SW 1271 (cell line): ENCODE data around the gene MASP2.
"Not testable (repeated sequence)": the region's sequence is repeated elsewhere in the genome, so short reads cannot be mapped to it uniquely, and the experiment has no call there.

Source experiments
- DNase-seq, 2 experiments: peaks; one replicate each; lab custom pipeline; 2025; lab: John Stamatoyannopoulos, UW

Gene MASP2

DNA sequence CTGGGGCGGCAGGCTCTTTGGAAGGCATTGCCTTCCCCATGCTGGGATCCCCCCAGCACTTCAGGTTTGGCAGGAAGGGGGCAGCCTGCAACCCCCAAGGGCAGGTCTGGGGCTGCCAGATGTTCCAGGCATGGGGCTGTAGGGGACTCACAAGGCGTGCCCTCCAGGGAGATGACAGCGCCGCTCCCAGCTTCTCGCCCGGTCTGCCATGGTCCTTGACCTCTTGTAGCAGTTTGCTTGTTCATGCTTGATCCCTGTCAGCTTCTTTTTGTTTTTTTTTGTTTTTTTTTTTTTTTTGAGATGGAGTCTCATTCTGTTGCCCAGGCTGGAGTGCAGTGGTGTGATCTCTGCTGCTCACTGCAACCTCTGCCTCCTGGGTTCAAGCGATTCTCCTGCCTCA, 56.2 kb downstream of the MASP2 start:
- no peak for DNase-seq

DNA sequence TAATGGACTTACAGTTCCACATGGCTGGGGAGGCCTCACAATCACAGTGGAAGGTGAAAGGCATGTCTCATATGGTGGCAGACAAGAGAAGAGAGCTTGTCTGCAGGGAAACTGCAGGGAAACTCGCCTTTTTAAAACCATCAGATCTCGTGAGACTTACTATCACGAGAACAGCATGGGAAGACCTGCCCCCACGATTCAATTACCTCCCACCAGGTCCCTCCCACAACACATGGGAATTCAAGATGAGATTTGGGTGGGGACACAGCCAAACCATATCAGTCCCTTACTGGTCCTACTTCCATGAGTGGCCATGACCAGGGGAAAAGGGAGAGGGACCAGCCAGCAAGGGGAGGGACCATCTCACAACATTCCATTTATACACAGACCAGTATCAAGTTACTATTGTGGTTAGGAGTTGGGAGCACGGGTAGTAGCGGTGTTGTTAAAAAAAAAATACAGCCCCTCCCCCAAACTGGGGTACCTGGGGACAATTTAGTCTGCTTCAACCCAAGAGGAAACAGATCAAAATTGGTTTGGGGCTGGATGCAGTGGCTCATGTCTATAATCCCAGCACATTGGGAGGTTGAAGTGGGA, 57.0 kb downstream of the MASP2 start:
- not testable (repeated sequence) for DNase-seq

- DNase-seq: no peak
Measured at GRCh38 chr1:10989095-10989494, 57.9 kb downstream of the MASP2 start.

GRCh38 chr1:10987840-10988417, 59.1 kb downstream of the MASP2 start:
- DNase-seq: no peak

- DNase-seq: no peak
Measured at GRCh38 chr1:10986525-10986890, 60.5 kb downstream of the MASP2 start.

DNA sequence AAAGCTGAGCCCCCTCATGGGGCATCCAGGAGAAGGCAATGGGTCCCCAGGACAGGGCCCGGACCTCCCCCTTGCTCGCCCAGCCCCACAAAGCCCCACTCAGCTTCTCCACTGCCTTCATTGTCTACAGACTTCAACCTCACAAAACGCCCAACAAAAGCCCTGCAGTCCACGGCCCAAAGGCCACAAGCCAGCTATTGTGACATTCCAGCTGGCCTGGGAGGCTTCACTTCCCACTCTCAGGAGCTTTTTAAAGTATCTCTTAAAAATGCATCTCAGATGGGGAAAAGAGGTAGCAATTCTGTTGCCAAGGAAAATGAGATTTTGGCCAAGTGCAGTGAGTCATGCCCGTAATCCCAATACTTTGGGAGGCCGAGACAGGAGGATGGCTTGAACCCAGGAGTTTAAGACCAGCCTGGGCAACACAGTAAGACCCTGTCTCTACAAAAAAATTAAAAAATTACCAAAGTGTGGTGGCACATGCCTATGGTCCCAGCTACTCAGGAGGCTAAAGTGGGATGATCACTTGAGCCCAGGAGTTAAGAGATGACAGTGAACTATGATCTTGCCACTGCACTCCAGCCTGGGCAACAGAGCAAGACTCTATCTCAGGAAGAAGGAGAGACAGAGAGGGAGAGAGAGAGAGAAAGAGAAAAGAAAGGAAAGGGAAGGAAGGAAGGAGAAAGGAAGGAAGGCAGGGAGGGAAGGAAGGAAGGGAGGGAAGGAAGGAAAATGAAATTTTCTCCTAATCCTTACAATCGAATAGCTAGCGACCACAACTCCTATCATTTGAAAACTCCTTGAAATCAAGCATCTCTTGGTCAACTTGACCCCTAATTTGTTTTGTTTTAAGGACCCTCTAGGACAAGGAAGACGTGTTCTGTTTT, 66.0 kb downstream of the MASP2 start:
- DNase-seq: no peak

- DNase-seq: no peak
Measured at GRCh38 chr1:10980094-10980577, 66.9 kb downstream of the MASP2 start.

DNA sequence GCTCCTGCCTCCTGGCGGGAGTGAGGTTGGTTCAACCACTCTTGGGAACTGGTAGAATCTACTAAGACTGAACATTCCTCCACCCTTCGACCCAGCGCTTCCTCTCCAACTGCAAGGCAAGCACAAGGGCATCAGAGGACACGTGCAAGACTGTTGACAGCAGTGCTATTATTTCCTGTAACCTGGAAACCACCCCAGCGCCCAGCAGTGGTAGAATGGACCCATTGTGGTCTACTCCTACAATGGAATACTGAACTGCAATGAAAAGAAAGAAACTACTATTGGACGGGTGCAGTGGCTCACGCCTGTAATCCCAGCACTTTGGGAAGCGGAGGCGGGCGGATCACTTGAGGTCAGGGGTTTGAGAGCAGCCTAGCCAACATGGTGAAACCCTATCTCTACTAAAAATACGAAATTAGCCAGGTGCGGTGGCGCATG, 67.5 kb downstream of the MASP2 start:
- DNase-seq: no peak

DNA sequence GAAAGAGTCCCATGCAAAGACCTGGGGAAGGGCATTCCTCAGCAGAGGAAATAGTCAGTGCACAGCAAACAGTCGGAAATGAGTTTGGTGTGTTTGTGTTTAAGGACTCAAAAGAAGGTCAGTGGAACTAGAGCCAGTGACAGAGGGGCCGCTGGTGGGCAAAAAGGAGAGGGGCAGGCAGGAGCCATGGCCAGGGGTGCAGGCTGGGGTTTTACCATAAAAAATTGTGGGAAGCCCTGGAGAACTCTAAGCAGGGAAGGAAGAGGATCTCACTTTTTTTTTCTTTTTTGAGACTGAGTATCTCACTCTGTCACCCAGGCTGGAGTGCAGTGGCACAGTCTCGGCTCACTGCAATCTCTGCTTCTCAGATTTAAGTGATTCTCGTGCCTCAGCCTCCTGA, 68.3 kb downstream of the MASP2 start:
- DNase-seq: no peak
